UCSD-AML1 (cell line): ENCODE results near the gene LMCD1.

ENCODE experiments used
- DNase-seq: peaks from one replicate; lab custom pipeline; 2025; ENCODE audit not compliant: unreplicated experiment; lab: John Stamatoyannopoulos, UW

LMCD1 gene

GRCh38 chr3:8530581-8530980, 29.0 kb downstream of the LMCD1 start:
- DNase-seq = no peak

- DNase-seq = no peak
These were observed 30.7 kb downstream of the LMCD1 start for GRCh38 chr3:8532251-8532871.

GRCh38 chr3:8536096-8537056, 34.8 kb downstream of the LMCD1 start:
- no peak for DNase-seq

GRCh38 chr3:8537440-8537839, 35.8 kb downstream of the LMCD1 start:
- DNase-seq = no peak

GRCh38 chr3:8538223-8538622, 36.6 kb downstream of the LMCD1 start:
- no peak for DNase-seq

GRCh38 chr3:8538913-8539312, 37.3 kb downstream of the LMCD1 start:
- no peak for DNase-seq

GRCh38 chr3:8539419-8539818, 37.8 kb downstream of the LMCD1 start:
- DNase-seq = no peak

GRCh38 chr3:8540456-8540855, 38.8 kb downstream of the LMCD1 start:
- peak; percentile 51 for DNase-seq

- DNase-seq = no peak
These were observed 39.9 kb downstream of the LMCD1 start for GRCh38 chr3:8541486-8541885.

- no peak for DNase-seq
These were observed 40.8 kb downstream of the LMCD1 start for GRCh38 chr3:8542190-8543135.

GRCh38 chr3:8546609-8547008, 45.0 kb downstream of the LMCD1 start:
- DNase-seq = no peak

GRCh38 chr3:8548502-8549275, 47.1 kb downstream of the LMCD1 start:
- DNase-seq = no peak

- no peak for DNase-seq
These were observed 47.7 kb downstream of the LMCD1 start for GRCh38 chr3:8549354-8549753.

GRCh38 chr3:8550611-8551010, 49.0 kb downstream of the LMCD1 start:
- DNase-seq = no peak

- DNase-seq = no peak
These were observed 50.7 kb downstream of the LMCD1 start for GRCh38 chr3:8552223-8552762.

- no peak for DNase-seq
These were observed 51.8 kb downstream of the LMCD1 start for GRCh38 chr3:8553405-8553804.

GRCh38 chr3:8554696-8555095, 53.1 kb downstream of the LMCD1 start:
- no peak for DNase-seq

GRCh38 chr3:8555113-8555661, 53.6 kb downstream of the LMCD1 start:
- no peak for DNase-seq

GRCh38 chr3:8555725-8556472, 54.3 kb downstream of the LMCD1 start:
- DNase-seq = no peak
